Endothelial cell of umbilical vein (primary cell): ENCODE data around the gene ZNF581. TPM values are rescaled to one million over a fixed set of nuclear protein-coding genes. Genes with fewer than 3 reads are reported as not detected.

Experiments
- BruUV-seq: library from RNA; stranded (reverse); fragments of 400-500 nt; replicated peaks from 2 replicates; lab custom pipeline; 2021; lab: Mats Ljungman, UMichigan
- CTCF ChIA-PET: fragments of 300-600, 350-600 bp; sonication (Branson Sonifier 250); formaldehyde crosslinking; loops from one replicate; lab custom pipeline; 2021; ENCODE audit warnings: antibody characterized with exemption, inconsistent platforms; lab: Charles Lee
- POLR2A ChIA-PET: fragments of 300-600, 350-600 bp; sonication (Branson Sonifier 250); formaldehyde crosslinking; loops from one replicate; lab custom pipeline; 2021; ENCODE audit warnings: antibody characterized with exemption, inconsistent platforms; lab: Charles Lee
- DNase-seq: peaks from one replicate; pipeline ENCODE4 v3.0.0-alpha.2; 2011; ENCODE audit warnings: low read depth, low spot score
- FAIRE-seq: peaks from 2 replicates; lab custom pipeline; 2011; peaks lifted over from hg19 to GRCh38; lab: Jason Lieb, UNC
- H2AFZ ChIP-seq: 2 replicates; pipeline ENCODE4 v1.6.0; 2012; ENCODE audit warnings: low read depth, low read length, control low read depth, inconsistent platforms
- H3K27ac ChIP-seq: 2 replicates; pipeline ENCODE4 v1.5.1; 2011; ENCODE audit warnings: low read depth, mild to moderate bottlenecking, control low read depth, low read length, moderate library complexity; ENCODE audit not compliant: insufficient read depth
- H3K27me3 ChIP-seq, 2 experiments: 2 replicates each; pipeline versions ENCODE4 v1.6.0 to v1.6.1; 2011; ENCODE audit warnings: low read length in 2 of 2, mixed read lengths in 1 of 2; ENCODE audit not compliant: control insufficient read depth in 2 of 2, insufficient read depth in 2 of 2
- H3K36me3 ChIP-seq, 2 experiments: 2 replicates in 1 of 2; 3 replicates in 1 of 2; pipeline ENCODE4 v1.5.1; 2011; ENCODE audit warnings: low read length in 2 of 2, mild to moderate bottlenecking in 1 of 2, moderate library complexity in 1 of 2; ENCODE audit not compliant: control insufficient read depth in 2 of 2, insufficient read depth in 2 of 2; ENCODE audit errors: extremely low read depth in 1 of 2
- H3K4me1 ChIP-seq: 3 replicates; pipeline ENCODE4 v1.5.1; 2011; ENCODE audit warnings: mild to moderate bottlenecking, low read length; ENCODE audit not compliant: control insufficient read depth, insufficient read depth; ENCODE audit errors: extremely low read depth
- H3K4me2 ChIP-seq: 2 replicates; pipeline ENCODE4 v1.6.1; 2011; ENCODE audit warnings: low read length, control low read depth, mixed read lengths; ENCODE audit not compliant: insufficient read depth
- H3K4me3 ChIP-seq, 3 experiments: fragments of 200-600 bp in 1 of 3; sonication (generic), shearing (Covaris generic) in 1 of 3; replicated peaks in 1 of 3; 2 replicates each; pipeline ENCODE4 v1.5.1; 2011 to 2016; ENCODE audit warnings: control low read depth in 3 of 3, low read length in 3 of 3, mild to moderate bottlenecking in 2 of 3, inconsistent platforms in 1 of 3, low read depth in 1 of 3, moderate library complexity in 1 of 3; ENCODE audit not compliant: insufficient read depth in 1 of 3
- H3K79me2 ChIP-seq: 2 replicates; pipeline ENCODE4 v1.6.0; 2012; ENCODE audit warnings: low read length, inconsistent platforms; ENCODE audit not compliant: control insufficient read depth, insufficient read depth
- H3K9ac ChIP-seq: replicated peaks from 2 replicates; pipeline ENCODE3; 2011; ENCODE audit warnings: low read length, control low read depth; ENCODE audit not compliant: insufficient read depth; ENCODE audit errors: extremely low read depth
- H3K9me1 ChIP-seq: replicated peaks from 3 replicates; pipeline ENCODE4 v1.6.0; 2011; ENCODE audit warnings: mild to moderate bottlenecking, low read length; ENCODE audit not compliant: control insufficient read depth, insufficient read depth; ENCODE audit errors: extremely low read depth
- H3K9me3 ChIP-seq: replicated peaks from 2 replicates; pipeline ENCODE4 v1.5.1; 2012; ENCODE audit warnings: low read length, inconsistent platforms; ENCODE audit not compliant: control insufficient read depth, insufficient read depth
- H4K20me1 ChIP-seq: replicated peaks from 2 replicates; pipeline ENCODE3; 2011; ENCODE audit warnings: mild to moderate bottlenecking, low read length; ENCODE audit not compliant: control insufficient read depth, insufficient read depth; ENCODE audit errors: extremely low read depth
- CTCF ChIP-seq, 2 donors: IDR thresholded peaks; 1 replicate in 1 of 2; 2 replicates in 1 of 2; pipeline ENCODE4 v1.5.1; 2011; ENCODE audit warnings: low read length in 2 of 2, mild to moderate bottlenecking in 2 of 2, moderate library complexity in 2 of 2, control low read depth in 1 of 2, inconsistent platforms in 1 of 2, low read depth in 1 of 2; ENCODE audit not compliant: insufficient read depth in 1 of 2; ENCODE audit errors: extremely low read depth in 1 of 2
- EZH2 ChIP-seq: IDR thresholded peaks from 2 replicates; pipeline ENCODE4 v1.6.1; 2012; ENCODE audit warnings: borderline replicate concordance, low read depth, mild to moderate bottlenecking, moderate library complexity, low read length, inconsistent platforms; ENCODE audit not compliant: severe bottlenecking
- FOS ChIP-seq: IDR thresholded peaks from 2 replicates; pipeline ENCODE4 v1.6.1; 2011; ENCODE audit warnings: mild to moderate bottlenecking, low read length, moderate library complexity, borderline replicate concordance; ENCODE audit not compliant: insufficient read depth
- GATA2 ChIP-seq: IDR thresholded peaks from 2 replicates; pipeline ENCODE4 v1.7.0; 2011; ENCODE audit warnings: low read depth, mild to moderate bottlenecking, moderate library complexity, mixed read lengths, low read length; ENCODE audit not compliant: insufficient read length, insufficient read depth
- MAX ChIP-seq: IDR thresholded peaks from 2 replicates; pipeline ENCODE4 v1.6.1; 2011; ENCODE audit not compliant: insufficient read depth, insufficient read length
- MYC ChIP-seq: IDR thresholded peaks from one replicate; pipeline ENCODE4 v1.6.1; 2011; ENCODE audit warnings: mild to moderate bottlenecking, low read depth, low read length
- POLR2A ChIP-seq: IDR thresholded peaks from 2 replicates; pipeline ENCODE4 v1.6.1; 2012; ENCODE audit warnings: low read depth, mild to moderate bottlenecking, control low read depth, low read length
- POLR2AphosphoS5 ChIP-seq: IDR thresholded peaks from 2 replicates; pipeline ENCODE4 v1.6.1; 2012; ENCODE audit warnings: low read depth, mild to moderate bottlenecking, control low read depth, low read length, moderate library complexity; ENCODE audit not compliant: insufficient read depth
- dilution Hi-C: fragments of 300-500 bp; cut with MboI; formaldehyde crosslinking; loops from one replicate; pipeline ENCODE4 v1.15.0; 2019; ENCODE audit warnings: low sequenced_read_pairs; ENCODE audit not compliant: extremely low pct_ligation_motif_present
- intact Hi-C: fragments of 100-400 bp; cut with micrococcal nuclease; formaldehyde crosslinking; loops from one replicate; pipeline ENCODE4 v1.10.0; 2022
- polyA plus RNA-seq, 4 experiments: library from polyadenylated mRNA; depleted of rRNA in 3 of 4; stranded (reverse) in 3 of 4; unstranded in 1 of 4; fragments of >200 nt; gene quantifications; 2 replicates each; pipeline versions ENCODE4 v1.2.1 to v1.2.3, GENCODE V29; 2011 to 2012; ENCODE audit warnings: missing spikeins in 1 of 4
- total RNA-seq: library from RNA; stranded (reverse); gene quantifications from 2 replicates; pipeline ENCODE4 v1.2.3, GENCODE V29; 2021

ZNF581 gene
- total and polyA plus RNA-seq, 2 donors (not counting 3 experiments of a cell fraction or from before 2014, with no cell fraction given) = 31.4 to 32.3 TPM

- DNase-seq = no peak
- CTCF ChIA-PET = interaction anchor here (0.7 to 3.8 kb wide), 6 partner anchors 18 to 463 kb away, joined by 3 to 25 read pairs (median 3); no protein-coding TSS in a partner anchor
- Histone ChIP-seq H3K27ac (no peak overlapping the region), H3K9me1 (no peaks in the 10 kb centered on the region), H3K27me3 (no peaks in the 10 kb centered on the region), H3K4me1 (peaks cover 21% of the 10 kb centered on the region), H3K4me2 (no peak overlapping the region), H3K9me3 (no peaks in the 10 kb centered on the region), H3K4me3 (no peak overlapping the region), H2AFZ (no peak overlapping the region), H4K20me1 (no peaks in the 10 kb centered on the region), H3K36me3 (no peaks in the 10 kb centered on the region), H3K79me2 (peaks cover 18% of the 10 kb centered on the region), H3K9ac (no peak overlapping the region)
- dilution Hi-C loops = loop anchor here (10.0 kb wide), 1 partner anchor 89 kb away; no protein-coding TSS in a partner anchor
- POLR2A ChIA-PET = interaction anchor here (1.2 to 1.4 kb wide), 2 partner anchors 22 to 23 kb away, joined by 3 to 4 read pairs; no protein-coding TSS in a partner anchor
- TF ChIP-seq POLR2A (no peak), CTCF (IDR thresholded peaks at IDR 0.05; ENCODE audit: extremely low read depth in 1 of 2, insufficient read depth in 1 of 2, low read depth in 1 of 2, low read length in 2 of 2) (no peak), MAX (no peak), EZH2 (no peak), POLR2AphosphoS5 (no peak), MYC (no peak), FOS (no peak), GATA2 (no peak)
- intact Hi-C loops = loop anchor here (10.0 kb wide), 2 partner anchors 219 to 349 kb away; partner anchors contain the start of genes PPP6R1, RPL28 and TMEM238
- BruUV-seq = no TSS peak
- peak; percentile 56 for FAIRE-seq
Observed at GRCh38 chr19:55603581-55604292, 39.7 kb upstream of the ZNF581 start.
